HEK293 (cell line): ENCODE results near the gene GNA12.

Source experiments
- SALL2 ChIP-seq: fragments of 450-650 bp; formaldehyde crosslinking; IDR thresholded peaks from 2 replicates; pipeline ENCODE4 v1.5.0; 2017; ENCODE audit warnings: missing biosample characterization, mild to moderate bottlenecking, missing genetic modification characterization, borderline replicate concordance
- TCF7L2 ChIP-seq: IDR thresholded peaks from 2 replicates; pipeline ENCODE4 v1.6.1; 2011; ENCODE audit warnings: low read depth, mild to moderate bottlenecking, inconsistent platforms, low read length, moderate library complexity, borderline replicate concordance
- ZNF341 ChIP-seq: fragments of 450-650 bp; formaldehyde crosslinking; IDR thresholded peaks from 2 replicates; pipeline ENCODE4; 2016; ENCODE audit warnings: low read depth, missing biosample characterization, missing genetic modification characterization
- ZNF530 ChIP-seq: fragments of 450-650 bp; formaldehyde crosslinking; IDR thresholded peaks from 2 replicates; pipeline ENCODE4 v1.5.1; 2016; ENCODE audit warnings: low read depth, missing biosample characterization, missing genetic modification characterization
- TF ChIP-seq, protein P1 (sequence below): fragments of 450-650 bp; formaldehyde crosslinking; IDR thresholded peaks from 2 replicates; pipeline ENCODE4 v1.5.1; 2016; ENCODE audit warnings: missing biosample characterization, missing genetic modification characterization, low read depth

- TF ChIP-seq, protein P1, sequence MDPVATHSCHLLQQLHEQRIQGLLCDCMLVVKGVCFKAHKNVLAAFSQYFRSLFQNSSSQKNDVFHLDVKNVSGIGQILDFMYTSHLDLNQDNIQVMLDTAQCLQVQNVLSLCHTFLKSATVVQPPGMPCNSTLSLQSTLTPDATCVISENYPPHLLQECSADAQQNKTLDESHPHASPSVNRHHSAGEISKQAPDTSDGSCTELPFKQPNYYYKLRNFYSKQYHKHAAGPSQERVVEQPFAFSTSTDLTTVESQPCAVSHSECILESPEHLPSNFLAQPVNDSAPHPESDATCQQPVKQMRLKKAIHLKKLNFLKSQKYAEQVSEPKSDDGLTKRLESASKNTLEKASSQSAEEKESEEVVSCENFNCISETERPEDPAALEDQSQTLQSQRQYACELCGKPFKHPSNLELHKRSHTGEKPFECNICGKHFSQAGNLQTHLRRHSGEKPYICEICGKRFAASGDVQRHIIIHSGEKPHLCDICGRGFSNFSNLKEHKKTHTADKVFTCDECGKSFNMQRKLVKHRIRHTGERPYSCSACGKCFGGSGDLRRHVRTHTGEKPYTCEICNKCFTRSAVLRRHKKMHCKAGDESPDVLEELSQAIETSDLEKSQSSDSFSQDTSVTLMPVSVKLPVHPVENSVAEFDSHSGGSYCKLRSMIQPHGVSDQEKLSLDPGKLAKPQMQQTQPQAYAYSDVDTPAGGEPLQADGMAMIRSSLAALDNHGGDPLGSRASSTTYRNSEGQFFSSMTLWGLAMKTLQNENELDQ (tag by site-specific recombination), result no peak
- no peak for TF ChIP-seq ZNF530 (tag by site-specific recombination)
- no peak for TF ChIP-seq SALL2 (tag by site-specific recombination)
- TF ChIP-seq TCF7L2, result no peak
- TF ChIP-seq ZNF341, result no peak
These were observed 89.2 kb downstream of the GNA12 start for GRCh38 chr7:2754912-2755311.
